ENCODE measurements around the gene ABCD1. TPM values are rescaled to one million over a fixed set of nuclear protein-coding genes. Genes with fewer than 3 reads are reported as not detected.

The ABCD1 gene
- total and polyA plus RNA-seq, 2 experiments from 2014 or later = 10.5 to 14.2 TPM

DNA sequence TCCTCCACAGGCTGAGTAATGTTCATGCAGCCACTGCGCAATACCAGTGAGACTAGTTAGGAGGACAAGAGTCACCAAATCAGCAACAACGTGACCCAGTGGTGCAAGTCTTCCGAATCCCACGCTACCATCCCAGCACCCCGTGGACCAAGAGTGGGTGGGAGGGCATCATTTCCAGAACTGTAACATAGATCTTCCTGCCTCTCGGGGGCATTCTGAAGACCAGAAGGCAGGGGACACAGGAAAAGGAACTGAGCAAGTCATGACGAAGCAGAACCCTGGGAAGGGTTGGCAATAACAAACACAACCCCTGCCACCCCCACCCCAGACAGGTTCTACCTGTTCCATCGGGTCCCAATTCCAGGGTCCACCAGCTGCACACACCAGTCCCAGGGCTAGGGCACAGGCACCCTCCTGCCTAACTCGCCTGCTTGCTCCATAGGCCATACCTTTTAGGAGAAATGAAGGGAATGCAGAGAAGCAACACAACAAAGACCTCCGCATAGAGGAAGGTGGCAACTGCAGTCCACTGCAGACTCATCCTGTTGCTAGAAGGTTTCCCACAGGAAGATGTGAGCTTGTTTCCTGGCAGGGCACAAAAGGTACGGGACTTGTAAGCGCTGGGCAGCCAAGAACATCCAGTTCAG, 1.8 kb upstream of the ABCD1 start:
- H3K4me3 ChIP-seq = peak overlapping the region; percentile 38
- no peak overlapping the region for H2AFZ ChIP-seq
- peaks cover 32% of the 10 kb centered on the region for H3K4me1 ChIP-seq (ENCODE audit: insufficient read depth)
- WGBS (ENCODE audit: low lambda C conversion rate, missing lambda C conversion rate) = 59% methylated on average over 12 of the region's 12 CpGs
- no peaks in the 10 kb centered on the region for H3K9me2 ChIP-seq (replicated peaks; ENCODE audit: insufficient read depth)
- peaks cover 34% of the 10 kb centered on the region for H3K79me2 ChIP-seq
- no peak for DNase-seq (ENCODE audit: low spot score)
- H3K27ac ChIP-seq = peak overlapping the region; percentile 94
- TF ChIP-seq EZH2phosphoT487 (IDR thresholded peaks at IDR 0.05; ENCODE audit: low read depth, severe bottlenecking, unreplicated experiment) = no peak
- TF ChIP-seq, protein P1, sequence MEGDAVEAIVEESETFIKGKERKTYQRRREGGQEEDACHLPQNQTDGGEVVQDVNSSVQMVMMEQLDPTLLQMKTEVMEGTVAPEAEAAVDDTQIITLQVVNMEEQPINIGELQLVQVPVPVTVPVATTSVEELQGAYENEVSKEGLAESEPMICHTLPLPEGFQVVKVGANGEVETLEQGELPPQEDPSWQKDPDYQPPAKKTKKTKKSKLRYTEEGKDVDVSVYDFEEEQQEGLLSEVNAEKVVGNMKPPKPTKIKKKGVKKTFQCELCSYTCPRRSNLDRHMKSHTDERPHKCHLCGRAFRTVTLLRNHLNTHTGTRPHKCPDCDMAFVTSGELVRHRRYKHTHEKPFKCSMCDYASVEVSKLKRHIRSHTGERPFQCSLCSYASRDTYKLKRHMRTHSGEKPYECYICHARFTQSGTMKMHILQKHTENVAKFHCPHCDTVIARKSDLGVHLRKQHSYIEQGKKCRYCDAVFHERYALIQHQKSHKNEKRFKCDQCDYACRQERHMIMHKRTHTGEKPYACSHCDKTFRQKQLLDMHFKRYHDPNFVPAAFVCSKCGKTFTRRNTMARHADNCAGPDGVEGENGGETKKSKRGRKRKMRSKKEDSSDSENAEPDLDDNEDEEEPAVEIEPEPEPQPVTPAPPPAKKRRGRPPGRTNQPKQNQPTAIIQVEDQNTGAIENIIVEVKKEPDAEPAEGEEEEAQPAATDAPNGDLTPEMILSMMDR (IDR thresholded peaks at IDR 0.05; ENCODE audit: poor library complexity) = no peak
- TF ChIP-seq EZH2 (IDR thresholded peaks at IDR 0.05; ENCODE audit: borderline replicate concordance) = no peak
- peak overlapping the region; percentile 85 for H3K4me2 ChIP-seq
- no peaks in the 10 kb centered on the region for H3K9me3 ChIP-seq (ENCODE audit: low read depth)
- peaks cover 9% of the 10 kb centered on the region for H4K20me1 ChIP-seq (ENCODE audit: insufficient read depth, poor library complexity, severe bottlenecking)
- no peaks in the 10 kb centered on the region for H3K36me3 ChIP-seq (replicated peaks; ENCODE audit: insufficient read depth, low read depth)
- no peaks in the 10 kb centered on the region for H3K27me3 ChIP-seq

DNA sequence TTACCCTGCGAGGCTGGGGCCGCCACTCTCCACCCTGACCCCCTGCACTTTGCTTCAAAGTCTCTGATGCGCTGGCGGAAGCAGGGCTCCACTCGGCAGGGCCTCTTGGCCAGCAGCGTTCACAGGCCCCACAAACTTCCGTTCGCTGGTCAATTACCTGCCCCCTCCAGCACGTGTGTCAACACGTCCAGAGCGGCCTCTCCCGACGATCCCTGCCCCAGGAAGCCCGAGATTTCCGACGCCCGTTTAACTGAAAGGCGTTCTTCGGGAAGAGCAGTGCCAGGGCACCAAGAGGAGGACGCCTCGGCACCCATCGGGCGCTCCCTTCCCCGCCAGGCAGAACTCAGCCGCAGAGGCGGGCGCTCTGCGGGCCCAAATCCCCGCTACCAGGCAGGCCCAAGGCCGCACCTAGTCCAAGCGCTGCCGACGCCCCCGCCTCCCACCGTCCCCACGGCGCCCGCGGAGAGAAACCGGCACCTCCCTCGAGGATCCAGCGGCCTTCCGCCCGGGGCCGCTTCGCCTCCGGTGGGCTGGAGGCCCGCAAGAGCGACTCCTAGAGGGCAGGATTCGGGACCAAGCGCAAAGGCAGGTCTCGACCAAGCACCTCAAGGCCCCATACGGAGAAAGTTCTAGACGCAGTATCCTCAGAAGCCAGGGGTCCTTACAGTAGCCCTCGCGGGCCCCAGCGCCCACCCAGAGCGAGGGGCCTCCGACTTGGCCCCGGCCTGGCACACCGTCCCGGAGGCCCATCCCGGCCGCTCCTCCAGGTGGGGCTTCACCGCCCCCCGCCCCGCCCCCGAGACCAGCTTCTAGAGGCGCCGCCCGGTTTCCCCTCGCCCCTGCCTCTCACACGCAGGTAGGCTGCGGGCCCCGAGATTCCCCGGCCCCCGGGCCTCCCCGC, 1.1 kb upstream of the ABCD1 start:
- Histone ChIP-seq H3K4me1 (ENCODE audit: insufficient read depth) (peaks cover 32% of the 10 kb centered on the region), H3K4me3 (peak overlapping the region; percentile 38), H3K79me2 (peaks cover 34% of the 10 kb centered on the region), H2AFZ (peak overlapping the region; percentile 62), H3K27me3 (no peaks in the 10 kb centered on the region), H3K4me2 (peak overlapping the region; percentile 85), H3K27ac (peak overlapping the region; percentile 94), H3K36me3 (replicated peaks; ENCODE audit: insufficient read depth, low read depth) (no peaks in the 10 kb centered on the region), H4K20me1 (ENCODE audit: insufficient read depth, poor library complexity, severe bottlenecking) (peaks cover 9% of the 10 kb centered on the region), H3K9me2 (replicated peaks; ENCODE audit: insufficient read depth) (no peaks in the 10 kb centered on the region), H3K9me3 (ENCODE audit: low read depth) (no peaks in the 10 kb centered on the region)
- 33% methylated on average over 39 of the region's 78 CpGs for WGBS (ENCODE audit: low lambda C conversion rate, missing lambda C conversion rate)
- DNase-seq (ENCODE audit: low spot score) = peak; percentile 57
- no peak for TF ChIP-seq EZH2phosphoT487 (IDR thresholded peaks at IDR 0.05; ENCODE audit: low read depth, severe bottlenecking, unreplicated experiment)
- TF ChIP-seq, protein P1 (IDR thresholded peaks at IDR 0.05; ENCODE audit: poor library complexity) = peak; percentile 37
- no peak for TF ChIP-seq EZH2 (IDR thresholded peaks at IDR 0.05; ENCODE audit: borderline replicate concordance)

DNA sequence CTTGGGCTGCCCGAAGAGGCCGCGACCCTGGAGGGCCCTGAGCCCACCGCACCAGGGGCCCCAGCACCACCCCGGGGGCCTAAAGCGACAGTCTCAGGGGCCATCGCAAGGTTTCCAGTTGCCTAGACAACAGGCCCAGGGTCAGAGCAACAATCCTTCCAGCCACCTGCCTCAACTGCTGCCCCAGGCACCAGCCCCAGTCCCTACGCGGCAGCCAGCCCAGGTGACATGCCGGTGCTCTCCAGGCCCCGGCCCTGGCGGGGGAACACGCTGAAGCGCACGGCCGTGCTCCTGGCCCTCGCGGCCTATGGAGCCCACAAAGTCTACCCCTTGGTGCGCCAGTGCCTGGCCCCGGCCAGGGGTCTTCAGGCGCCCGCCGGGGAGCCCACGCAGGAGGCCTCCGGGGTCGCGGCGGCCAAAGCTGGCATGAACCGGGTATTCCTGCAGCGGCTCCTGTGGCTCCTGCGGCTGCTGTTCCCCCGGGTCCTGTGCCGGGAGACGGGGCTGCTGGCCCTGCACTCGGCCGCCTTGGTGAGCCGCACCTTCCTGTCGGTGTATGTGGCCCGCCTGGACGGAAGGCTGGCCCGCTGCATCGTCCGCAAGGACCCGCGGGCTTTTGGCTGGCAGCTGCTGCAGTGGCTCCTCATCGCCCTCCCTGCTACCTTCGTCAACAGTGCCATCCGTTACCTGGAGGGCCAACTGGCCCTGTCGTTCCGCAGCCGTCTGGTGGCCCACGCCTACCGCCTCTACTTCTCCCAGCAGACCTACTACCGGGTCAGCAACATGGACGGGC, 579 bp downstream of the ABCD1 start:
- no peak overlapping the region for H2AFZ ChIP-seq
- no peak for TF ChIP-seq EZH2phosphoT487 (IDR thresholded peaks at IDR 0.05; ENCODE audit: low read depth, severe bottlenecking, unreplicated experiment)
- TF ChIP-seq EZH2 (IDR thresholded peaks at IDR 0.05; ENCODE audit: borderline replicate concordance) = no peak
- TF ChIP-seq, protein P1 (IDR thresholded peaks at IDR 0.05; ENCODE audit: poor library complexity) = no peak
- peaks cover 30% of the 10 kb centered on the region for H3K79me2 ChIP-seq
- H3K4me2 ChIP-seq = peak overlapping the region; percentile 84
- DNase-seq (ENCODE audit: low spot score) = no peak
- WGBS (ENCODE audit: low lambda C conversion rate, missing lambda C conversion rate) = 84% methylated on average over 47 of the region's 55 CpGs
- no peaks in the 10 kb centered on the region for H3K27me3 ChIP-seq
- H3K36me3 ChIP-seq (replicated peaks; ENCODE audit: insufficient read depth, low read depth) = no peaks in the 10 kb centered on the region
- H3K4me1 ChIP-seq (ENCODE audit: insufficient read depth) = peaks cover 32% of the 10 kb centered on the region
- no peaks in the 10 kb centered on the region for H3K9me3 ChIP-seq (ENCODE audit: low read depth)
- peaks cover 9% of the 10 kb centered on the region for H4K20me1 ChIP-seq (ENCODE audit: insufficient read depth, poor library complexity, severe bottlenecking)
- no peaks in the 10 kb centered on the region for H3K9me2 ChIP-seq (replicated peaks; ENCODE audit: insufficient read depth)
- H3K27ac ChIP-seq = peak overlapping the region; percentile 88
- H3K4me3 ChIP-seq = no peak overlapping the region

Measured in hepatocyte (in vitro differentiated cells).